ENCODE results near the gene CDH13. TPM values are rescaled to one million over a fixed set of nuclear protein-coding genes. Genes with fewer than 3 reads are reported as not detected.

Gene CDH13
- polyA plus RNA-seq, 1 experiment = 113 TPM

- Histone ChIP-seq H3K27me3 (ENCODE audit: control insufficient read depth, insufficient read depth, low read length) (no peaks in the 10 kb centered on the region), H3K36me3 (ENCODE audit: control insufficient read depth, insufficient read depth, low read length) (no peaks in the 10 kb centered on the region; the same call in 1 of the 2 replicates), H3K4me3 (ENCODE audit: low read depth, low read length) (no peak overlapping the region)
- ChIA-PET CTCF (no interaction called here), POLR2A (no interaction called here)
- TF ChIP-seq CTCF (IDR thresholded peaks at IDR 0.05; ENCODE audit: insufficient read depth, low read depth, low read length) = no peak
- DNase-seq (ENCODE audit: low read depth) = no peak
These were observed 309.0 kb downstream of the CDH13 start for GRCh38 chr16:82935766-82936165.

- ChIA-PET POLR2A (no interaction called here), CTCF (no interaction called here)
- Histone ChIP-seq H3K4me3 (ENCODE audit: low read depth, low read length) (no peak overlapping the region), H3K36me3 (ENCODE audit: control insufficient read depth, insufficient read depth, low read length) (no peaks in the 10 kb centered on the region; the same call in 1 of the 2 replicates), H3K27me3 (ENCODE audit: control insufficient read depth, insufficient read depth, low read length) (no peaks in the 10 kb centered on the region)
- no peak for TF ChIP-seq CTCF (IDR thresholded peaks at IDR 0.05; ENCODE audit: insufficient read depth, low read depth, low read length)
- no peak for DNase-seq (ENCODE audit: low read depth)
These were observed 310.3 kb downstream of the CDH13 start for GRCh38 chr16:82936941-82937551.

GRCh38 chr16:82937926-82938520 is 311.3 kb downstream of the CDH13 start:
- TF ChIP-seq CTCF (IDR thresholded peaks at IDR 0.05; ENCODE audit: insufficient read depth, low read depth, low read length) = no peak
- CTCF ChIA-PET = interaction anchor here (1.1 kb wide), 1 partner anchor 407 kb away, joined by 3 read pairs; no protein-coding TSS in a partner anchor
- Histone ChIP-seq H3K27me3 (ENCODE audit: control insufficient read depth, insufficient read depth, low read length) (no peaks in the 10 kb centered on the region), H3K4me3 (ENCODE audit: low read depth, low read length) (no peak overlapping the region), H3K36me3 (ENCODE audit: control insufficient read depth, insufficient read depth, low read length) (no peaks in the 10 kb centered on the region; the same call in 1 of the 2 replicates)
- no peak for DNase-seq (ENCODE audit: low read depth)
- POLR2A ChIA-PET = no interaction called here

GRCh38 chr16:82943371-82943770 is 316.6 kb downstream of the CDH13 start:
- no peak for DNase-seq (ENCODE audit: low read depth)
- ChIA-PET CTCF (no interaction called here), POLR2A (no interaction called here)
- no peaks in the 10 kb centered on the region for H3K36me3 ChIP-seq (ENCODE audit: control insufficient read depth, insufficient read depth, low read length)
- TF ChIP-seq CTCF (IDR thresholded peaks at IDR 0.05; ENCODE audit: insufficient read depth, low read depth, low read length) = no peak
- no peaks in the 10 kb centered on the region for H3K27me3 ChIP-seq (ENCODE audit: control insufficient read depth, insufficient read depth, low read length)
- no peak overlapping the region for H3K4me3 ChIP-seq (ENCODE audit: low read depth, low read length)

- Histone ChIP-seq H3K4me3 (ENCODE audit: low read depth, low read length) (no peak overlapping the region), H3K36me3 (ENCODE audit: control insufficient read depth, insufficient read depth, low read length) (no peaks in the 10 kb centered on the region), H3K27me3 (ENCODE audit: control insufficient read depth, insufficient read depth, low read length) (no peaks in the 10 kb centered on the region)
- no peak for DNase-seq (ENCODE audit: low read depth)
- POLR2A ChIA-PET = no interaction called here
- TF ChIP-seq CTCF (IDR thresholded peaks at IDR 0.05; ENCODE audit: insufficient read depth, low read depth, low read length) = no peak
- CTCF ChIA-PET = no interaction called here
These were observed 318.8 kb downstream of the CDH13 start for GRCh38 chr16:82945420-82946101.
